Coronary artery (tissue), 2 donors: ENCODE measurements around the gene SUN2.

Experiments
- DNase-seq: peaks from one replicate; pipeline ENCODE4 v3.0.0-alpha.2; 2017; ENCODE audit warnings: low spot score
- H3K27ac ChIP-seq, 2 donors: fragments of 200-600 bp; sonication (generic); one replicate each; pipeline ENCODE4 v1.5.1; 2016 to 2019
- H3K4me3 ChIP-seq: fragments of 200-600 bp; sonication (generic); 2 replicates; pipeline ENCODE4 v1.5.1; 2016; ENCODE audit warnings: mild to moderate bottlenecking, moderate library complexity
- CTCF ChIP-seq: fragments of 200-600 bp; sonication (generic); IDR thresholded peaks from one replicate; pipeline ENCODE4 v1.5.1; 2019; ENCODE audit warnings: antibody characterized with exemption

SUN2 gene

GRCh38 chr22:38731703-38732161 is 24.1 kb downstream of the SUN2 start:
- peak overlapping the region; percentile 75 to 79 for H3K27ac ChIP-seq
- no peak for TF ChIP-seq CTCF
- no peak overlapping the region for H3K4me3 ChIP-seq
- no peak for DNase-seq

- DNase-seq = no peak
- no peak for TF ChIP-seq CTCF
- Histone ChIP-seq H3K4me3 (no peak overlapping the region), H3K27ac (no peak overlapping the region)
These were observed 25.4 kb downstream of the SUN2 start for GRCh38 chr22:38730411-38730871.

GRCh38 chr22:38729946-38730345 is 25.9 kb downstream of the SUN2 start:
- TF ChIP-seq CTCF = no peak
- H3K4me3 ChIP-seq = no peak overlapping the region
- no peak overlapping the region for H3K27ac ChIP-seq
- DNase-seq = no peak

GRCh38 chr22:38728871-38729796 is 26.7 kb downstream of the SUN2 start:
- no peak for DNase-seq
- no peak for TF ChIP-seq CTCF
- Histone ChIP-seq H3K4me3 (no peak overlapping the region), H3K27ac (no peak overlapping the region)

GRCh38 chr22:38727530-38728451 is 28.0 kb downstream of the SUN2 start:
- no peak for DNase-seq
- H3K27ac ChIP-seq = no peak overlapping the region
- H3K4me3 ChIP-seq = no peak overlapping the region
- no peak for TF ChIP-seq CTCF

GRCh38 chr22:38727123-38727522 is 28.7 kb downstream of the SUN2 start:
- no peak overlapping the region for H3K27ac ChIP-seq
- TF ChIP-seq CTCF = no peak
- DNase-seq = no peak

More at GRCh38 chr22:38727123-38727522, 28.7 kb downstream of the SUN2 start:
- H3K4me3 ChIP-seq = no peak overlapping the region
